Activated CD8-positive, alpha-beta T cell treated with anti-CD3 and anti-CD28 coated beads for 36 hours (primary cell): ENCODE data around the gene BNIP5. TPM values are rescaled to one million over a fixed set of nuclear protein-coding genes. Genes with fewer than 3 reads are reported as not detected.

Source experiments
- ATAC-seq: fragments of 200-7000 bp; cut with Tn5 transposase; one replicate; pipeline ENCODE4 v1.10.0; 2021; ENCODE audit warnings: mild to moderate bottlenecking, moderate library complexity
- CTCF ChIA-PET: fragments of 350-600 bp; sonication (Branson Sonifier 250); formaldehyde crosslinking; loops from one replicate; lab custom pipeline; 2021; ENCODE audit warnings: antibody characterized with exemption; lab: Charles Lee
- POLR2A ChIA-PET: fragments of 350-600 bp; sonication (Branson Sonifier 250); formaldehyde crosslinking; loops from one replicate; lab custom pipeline; 2021; ENCODE audit warnings: antibody characterized with exemption; lab: Charles Lee
- DNase-seq: peaks from one replicate; pipeline ENCODE4 v3.0.0-alpha.2; 2020
- H3K27ac Mint-ChIP-seq: one replicate; pipeline ENCODE4 v1.8.0; 2021; ENCODE audit warnings: mild to moderate bottlenecking, mixed read lengths
- H3K27me3 Mint-ChIP-seq: one replicate; pipeline ENCODE4 v1.8.0; 2021; ENCODE audit warnings: mixed read lengths
- H3K36me3 Mint-ChIP-seq: one replicate; pipeline ENCODE4 v1.8.0; 2021; ENCODE audit warnings: low read depth, mixed read lengths
- H3K4me1 Mint-ChIP-seq: one replicate; pipeline ENCODE4 v1.8.0; 2021; ENCODE audit warnings: low read depth, mixed read lengths
- H3K4me3 Mint-ChIP-seq: one replicate; pipeline ENCODE4 v1.8.0; 2021; ENCODE audit warnings: mild to moderate bottlenecking, moderate library complexity, mixed read lengths
- H3K9me3 Mint-ChIP-seq: one replicate; pipeline ENCODE4 v1.8.0; 2021; ENCODE audit warnings: mixed read lengths
- intact Hi-C: fragments of 100-400 bp; cut with micrococcal nuclease; formaldehyde crosslinking; loops from one replicate; pipeline ENCODE4 v1.10.0; 2022
- total RNA-seq, 2 experiments: library from RNA; stranded (reverse); gene quantifications; one replicate each; pipeline ENCODE4 v1.2.3, GENCODE V29; 2021
- TF ChIP-seq, protein P1 (sequence below): fragments of 200-600 bp; IDR thresholded peaks from one replicate; pipeline ENCODE4 v1.8.0; 2022; ENCODE audit warnings: antibody characterized with exemption, mild to moderate bottlenecking

BNIP5 gene
- total RNA-seq, 2 experiments from 2014 or later = not detected

DNA sequence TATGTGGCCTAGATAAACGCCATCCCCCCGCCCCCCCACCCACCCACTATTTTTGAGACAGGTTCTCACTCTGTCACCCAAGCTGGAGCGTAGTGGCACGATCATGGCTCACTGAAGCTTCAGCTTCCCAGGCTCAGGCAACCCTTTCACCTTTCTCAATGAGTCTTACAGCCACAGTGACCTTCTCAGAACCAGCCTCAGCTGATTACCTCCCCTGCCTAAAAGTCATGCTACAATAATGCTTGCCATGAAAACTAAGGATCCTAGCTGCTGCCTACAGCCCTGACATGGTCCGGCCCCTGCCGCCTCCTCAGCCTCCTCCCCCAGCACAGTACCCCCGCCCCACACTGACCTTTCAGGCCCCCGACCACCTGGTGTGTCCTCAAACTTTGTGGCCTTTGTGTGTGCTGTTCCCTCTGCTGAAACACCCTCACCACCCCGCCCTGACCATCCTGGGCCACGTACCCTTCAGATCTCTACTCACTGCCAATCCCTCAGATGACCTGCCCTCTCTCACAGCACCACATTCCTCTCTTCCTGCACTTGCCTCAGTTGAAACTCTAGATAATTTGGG lies 35.5 kb downstream of the BNIP5 start:
- DNase-seq = no peak
- TF ChIP-seq, protein P1, sequence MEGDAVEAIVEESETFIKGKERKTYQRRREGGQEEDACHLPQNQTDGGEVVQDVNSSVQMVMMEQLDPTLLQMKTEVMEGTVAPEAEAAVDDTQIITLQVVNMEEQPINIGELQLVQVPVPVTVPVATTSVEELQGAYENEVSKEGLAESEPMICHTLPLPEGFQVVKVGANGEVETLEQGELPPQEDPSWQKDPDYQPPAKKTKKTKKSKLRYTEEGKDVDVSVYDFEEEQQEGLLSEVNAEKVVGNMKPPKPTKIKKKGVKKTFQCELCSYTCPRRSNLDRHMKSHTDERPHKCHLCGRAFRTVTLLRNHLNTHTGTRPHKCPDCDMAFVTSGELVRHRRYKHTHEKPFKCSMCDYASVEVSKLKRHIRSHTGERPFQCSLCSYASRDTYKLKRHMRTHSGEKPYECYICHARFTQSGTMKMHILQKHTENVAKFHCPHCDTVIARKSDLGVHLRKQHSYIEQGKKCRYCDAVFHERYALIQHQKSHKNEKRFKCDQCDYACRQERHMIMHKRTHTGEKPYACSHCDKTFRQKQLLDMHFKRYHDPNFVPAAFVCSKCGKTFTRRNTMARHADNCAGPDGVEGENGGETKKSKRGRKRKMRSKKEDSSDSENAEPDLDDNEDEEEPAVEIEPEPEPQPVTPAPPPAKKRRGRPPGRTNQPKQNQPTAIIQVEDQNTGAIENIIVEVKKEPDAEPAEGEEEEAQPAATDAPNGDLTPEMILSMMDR = no peak
- POLR2A ChIA-PET = no interaction called here
- ATAC-seq = no peak
- intact Hi-C loops = loop anchor here (5.0 to 10.0 kb wide), 2 partner anchors 61 to 276 kb away; partner anchors contain the start of genes MAPK14 and SLC26A8
- CTCF ChIA-PET = interaction anchor here (1.0 to 5.2 kb wide), 9 partner anchors 10 to 73 kb away, joined by 3 to 63 read pairs (median 5); no protein-coding TSS in a partner anchor
- Mint-ChIP-seq H3K36me3 (no peaks in the 10 kb centered on the region), H3K27me3 (peaks cover 8% of the 10 kb centered on the region), H3K4me1 (no peaks in the 10 kb centered on the region), H3K4me3 (no peak overlapping the region), H3K9me3 (no peaks in the 10 kb centered on the region), H3K27ac (no peak overlapping the region)

DNA sequence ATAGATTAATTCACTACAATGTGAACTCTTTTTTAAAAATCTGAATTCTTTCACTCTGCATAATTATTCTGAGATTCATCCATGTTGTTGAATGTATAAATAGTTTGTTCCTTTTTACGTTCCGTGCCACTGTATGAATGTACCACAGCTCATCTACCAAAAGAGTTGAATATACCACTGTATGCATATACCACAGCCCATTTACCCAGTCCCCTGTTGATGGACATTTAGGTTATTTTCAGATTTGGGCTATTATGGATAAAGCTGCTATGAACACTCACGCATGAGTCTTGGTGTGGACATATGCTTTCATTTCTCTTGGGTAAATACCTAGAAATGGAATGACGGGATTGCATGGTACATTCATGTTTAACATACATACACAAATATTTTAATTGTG lies 38.7 kb downstream of the BNIP5 start:
- TF ChIP-seq, protein P1 = no peak
- ChIA-PET CTCF (interaction anchor here (1.7 kb wide), 1 partner anchor 62 kb away, joined by 4 read pairs; no protein-coding TSS in a partner anchor), POLR2A (no interaction called here)
- ATAC-seq = no peak
- Mint-ChIP-seq H3K27ac (no peak overlapping the region), H3K4me1 (no peaks in the 10 kb centered on the region), H3K4me3 (no peak overlapping the region), H3K9me3 (no peaks in the 10 kb centered on the region), H3K27me3 (peaks cover 8% of the 10 kb centered on the region), H3K36me3 (no peaks in the 10 kb centered on the region)
- intact Hi-C loops = no loop called here
- no peak for DNase-seq

DNA sequence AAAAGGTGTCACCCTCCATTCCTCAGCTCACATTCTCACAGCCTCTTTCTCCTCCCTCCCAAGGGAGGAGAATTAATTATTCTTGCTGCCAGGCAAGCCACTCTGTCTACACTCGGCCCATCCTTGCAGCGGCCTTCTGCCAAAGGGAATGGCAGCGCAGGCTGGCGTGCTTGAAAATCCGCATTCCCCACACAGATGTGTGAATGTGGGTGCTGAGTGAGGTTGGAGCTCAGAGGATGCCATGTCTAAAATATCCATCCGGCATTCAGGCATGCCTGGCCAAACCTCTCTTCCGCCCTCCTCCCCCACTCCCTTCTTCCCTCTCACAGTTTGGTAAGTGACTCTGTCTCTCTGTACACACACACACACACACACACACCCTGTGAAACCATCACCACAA lies 39.2 kb downstream of the BNIP5 start:
- no peak for ATAC-seq
- intact Hi-C loops = no loop called here
- Mint-ChIP-seq H3K4me3 (no peak overlapping the region), H3K4me1 (no peaks in the 10 kb centered on the region), H3K27me3 (peaks cover 8% of the 10 kb centered on the region), H3K27ac (no peak overlapping the region), H3K9me3 (no peaks in the 10 kb centered on the region), H3K36me3 (no peaks in the 10 kb centered on the region)
- TF ChIP-seq, protein P1 = no peak
- POLR2A ChIA-PET = no interaction called here
- CTCF ChIA-PET = interaction anchor here (0.8 kb wide), 1 partner anchor 17 kb away, joined by 3 read pairs; no protein-coding TSS in a partner anchor
- DNase-seq = no peak

DNA sequence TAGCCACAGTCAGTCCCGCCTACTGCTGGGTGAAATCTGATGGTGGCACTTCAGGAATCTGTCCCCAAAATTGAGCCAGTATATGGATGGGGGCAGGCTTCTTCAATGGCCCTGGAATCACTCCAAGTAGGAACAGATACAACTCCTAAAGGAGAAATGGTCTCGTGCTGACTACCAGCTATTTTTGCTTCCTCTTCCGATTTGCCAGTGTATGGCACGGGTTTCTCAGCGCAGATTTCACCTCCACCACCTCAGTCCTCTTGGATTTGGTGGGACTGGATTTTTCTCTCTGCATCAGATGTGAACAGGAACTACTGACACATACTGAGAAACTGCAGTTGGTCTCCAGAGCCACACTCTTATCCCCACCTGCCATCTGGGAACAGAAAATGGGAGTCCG lies 39.6 kb downstream of the BNIP5 start:
- Mint-ChIP-seq H3K36me3 (no peaks in the 10 kb centered on the region), H3K9me3 (no peaks in the 10 kb centered on the region), H3K4me3 (no peak overlapping the region), H3K27ac (no peak overlapping the region), H3K27me3 (peaks cover 5% of the 10 kb centered on the region), H3K4me1 (no peaks in the 10 kb centered on the region)
- POLR2A ChIA-PET = interaction anchor here (0.7 kb wide), 1 partner anchor 8 kb away, joined by 3 read pairs; no protein-coding TSS in a partner anchor
- TF ChIP-seq, protein P1 = no peak
- CTCF ChIA-PET = interaction anchor here (0.8 kb wide), 1 partner anchor 16 kb away, joined by 3 read pairs; no protein-coding TSS in a partner anchor
- DNase-seq (no peak), ATAC-seq (no peak)
- intact Hi-C loops = no loop called here

DNA sequence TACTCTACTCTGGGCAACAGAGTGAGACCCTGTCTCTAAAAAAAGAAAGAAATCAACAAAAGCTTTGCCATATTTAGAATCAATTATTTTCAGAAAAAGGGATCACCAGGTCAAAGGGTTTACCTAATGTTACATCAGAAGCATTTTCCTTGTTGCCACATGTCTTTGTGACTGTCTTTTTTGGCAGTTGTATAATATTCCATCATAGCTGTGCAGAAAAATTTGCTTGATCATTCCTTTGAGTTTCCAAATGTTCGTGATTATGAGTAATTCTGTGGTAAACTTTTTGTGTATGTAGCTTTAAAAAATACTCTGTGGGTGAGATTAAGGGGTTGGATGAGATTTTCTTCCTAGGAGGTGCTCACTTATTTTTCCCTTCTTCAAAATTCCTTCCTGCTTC lies 40.4 kb downstream of the BNIP5 start:
- ChIA-PET CTCF (interaction anchor here (0.7 kb wide), 1 partner anchor 45 kb away, joined by 3 read pairs; no protein-coding TSS in a partner anchor), POLR2A (no interaction called here)
- intact Hi-C loops = no loop called here
- Mint-ChIP-seq H3K27ac (no peak overlapping the region), H3K27me3 (peaks cover 1% of the 10 kb centered on the region), H3K36me3 (no peaks in the 10 kb centered on the region), H3K4me3 (no peak overlapping the region), H3K4me1 (peaks cover 1% of the 10 kb centered on the region), H3K9me3 (no peaks in the 10 kb centered on the region)
- TF ChIP-seq, protein P1 = no peak
- ATAC-seq (no peak), DNase-seq (no peak)
